H1 (cell line): ENCODE data around the gene OR1I1. TPM values are rescaled to one million over a fixed set of nuclear protein-coding genes. Genes with fewer than 3 reads are reported as not detected.

ENCODE experiments used
- CTCF ChIA-PET: fragments of 300-600 bp; sonication (Branson Sonifier 250); formaldehyde crosslinking; loops from one replicate; lab custom pipeline; 2021; ENCODE audit not compliant: partially characterized antibody; lab: Charles Lee
- POLR2A ChIA-PET: fragments of 300-600 bp; sonication (Branson Sonifier 250); formaldehyde crosslinking; loops from one replicate; lab custom pipeline; 2021; ENCODE audit warnings: inconsistent platforms; ENCODE audit not compliant: partially characterized antibody; lab: Charles Lee
- DNase-seq, 2 experiments: peaks; one replicate each; pipeline versions ENCODE4 v3.0.0 to v3.0.0-alpha.2; 2010 to 2022; ENCODE audit warnings: low spot score in 2 of 2, low read depth in 1 of 2, mixed read lengths in 1 of 2
- FAIRE-seq: peaks from 2 replicates; lab custom pipeline; 2011; peaks lifted over from hg19 to GRCh38; lab: Jason Lieb, UNC
- H2AFZ ChIP-seq: 2 replicates; pipeline ENCODE4 v1.8.1; 2012; ENCODE audit warnings: low read length, inconsistent platforms
- H2AK5ac ChIP-seq: 2 replicates; pipeline ENCODE4 v1.6.1; 2013; ENCODE audit warnings: low read depth, low read length
- H2BK120ac ChIP-seq: replicated peaks from 2 replicates; pipeline ENCODE3; 2013; ENCODE audit warnings: low read depth, low read length, inconsistent platforms
- H2BK12ac ChIP-seq: 2 replicates; pipeline ENCODE4 v1.6.1; 2013; ENCODE audit warnings: low read depth, low read length
- H2BK15ac ChIP-seq: 2 replicates; pipeline ENCODE4 v1.6.1; 2013; ENCODE audit warnings: low read length
- H2BK20ac ChIP-seq: 2 replicates; pipeline ENCODE4 v1.6.1; 2013; ENCODE audit warnings: low read length
- H2BK5ac ChIP-seq: 2 replicates; pipeline ENCODE4 v1.6.1; 2013; ENCODE audit warnings: low read depth, low read length
- H3K14ac ChIP-seq: 2 replicates; pipeline ENCODE4 v1.6.1; 2013; ENCODE audit warnings: inconsistent platforms; ENCODE audit not compliant: insufficient read length
- H3K18ac ChIP-seq: 2 replicates; pipeline ENCODE4 v1.6.1; 2013; ENCODE audit warnings: low read length; ENCODE audit errors: extremely low read depth
- H3K23ac ChIP-seq: 2 replicates; pipeline ENCODE4 v1.6.1; 2013; ENCODE audit warnings: inconsistent platforms; ENCODE audit not compliant: insufficient read length
- H3K23me2 ChIP-seq: 2 replicates; pipeline ENCODE4 v1.6.1; 2013; ENCODE audit warnings: low read depth, low read length
- H3K27ac ChIP-seq: 2 replicates; pipeline ENCODE4 v1.6.1; 2011; ENCODE audit warnings: low read depth, low read length, inconsistent platforms
- H3K27me3 ChIP-seq, 4 experiments: replicated peaks in 1 of 4; 1 replicate in 1 of 4; 2 replicates in 3 of 4; pipeline versions ENCODE4 v1.6.1 to v1.8.1; 2011 to 2013; ENCODE audit warnings: low read length in 3 of 4, mild to moderate bottlenecking in 3 of 4, inconsistent platforms in 2 of 4, mixed read lengths in 2 of 4, moderate library complexity in 1 of 4; ENCODE audit not compliant: control insufficient read depth in 3 of 4, insufficient read depth in 3 of 4; ENCODE audit errors: extremely low read depth in 1 of 4
- H3K36me3 ChIP-seq, 4 experiments: 2 replicates each; pipeline versions ENCODE4 v1.6.1 to v1.8.1; 2011 to 2013; ENCODE audit warnings: mild to moderate bottlenecking in 4 of 4, low read length in 3 of 4, moderate library complexity in 2 of 4, control low read depth in 1 of 4, inconsistent platforms in 1 of 4; ENCODE audit not compliant: insufficient read depth in 4 of 4, control insufficient read depth in 2 of 4
- H3K4ac ChIP-seq: replicated peaks from 2 replicates; pipeline ENCODE3; 2013; ENCODE audit warnings: low read length, low read depth, mixed read lengths, inconsistent platforms; ENCODE audit not compliant: insufficient read length
- H3K4me1 ChIP-seq, 4 experiments: replicated peaks in 1 of 4; 1 replicate in 1 of 4; 2 replicates in 3 of 4; pipeline versions ENCODE4 v1.6.1 to v1.8.1; 2011 to 2013; ENCODE audit warnings: low read length in 3 of 4, inconsistent platforms in 2 of 4, mixed read lengths in 1 of 4; ENCODE audit not compliant: insufficient read depth in 4 of 4, control insufficient read depth in 3 of 4
- H3K4me2 ChIP-seq, 2 experiments: 2 replicates each; pipeline versions ENCODE4 v1.6.1 to v1.8.1; 2011 to 2013; ENCODE audit warnings: low read depth in 2 of 2, low read length in 2 of 2, control low read depth in 1 of 2, inconsistent platforms in 1 of 2, mild to moderate bottlenecking in 1 of 2; ENCODE audit not compliant: insufficient read depth in 1 of 2
- H3K4me3 ChIP-seq, 4 experiments: fragments of 200-600, 300-600 bp in 1 of 4; sonication (generic), shearing (Covaris generic), sonication (Bioruptor Twin) in 1 of 4; 2 replicates each; pipeline versions ENCODE4 v1.5.1 to v1.8.1; 2011 to 2016; ENCODE audit warnings: low read length in 4 of 4, low read depth in 3 of 4, control low read depth in 2 of 4, inconsistent platforms in 2 of 4, mild to moderate bottlenecking in 2 of 4, mixed read lengths in 1 of 4, moderate library complexity in 1 of 4; ENCODE audit not compliant: insufficient read depth in 2 of 4; ENCODE audit errors: extremely low read depth in 1 of 4
- H3K56ac ChIP-seq: replicated peaks from 2 replicates; pipeline ENCODE3; 2013; ENCODE audit warnings: low read depth, mild to moderate bottlenecking, mixed read lengths, low read length, inconsistent platforms; ENCODE audit not compliant: insufficient read length
- H3K79me1 ChIP-seq: 2 replicates; pipeline ENCODE4 v1.6.1; 2013; ENCODE audit warnings: low read depth, low read length, control low read depth
- H3K79me2 ChIP-seq, 2 experiments: 2 replicates each; pipeline versions ENCODE4 v1.6.1 to v1.8.1; 2012 to 2013; ENCODE audit warnings: low read length in 2 of 2, mild to moderate bottlenecking in 2 of 2, inconsistent platforms in 1 of 2; ENCODE audit not compliant: insufficient read depth in 2 of 2, control insufficient read depth in 1 of 2
- H3K9ac ChIP-seq, 4 experiments: replicated peaks in 1 of 4; 1 replicate in 1 of 4; 2 replicates in 3 of 4; pipeline versions ENCODE4 v1.6.1 to v1.8.1; 2011 to 2013; ENCODE audit warnings: low read depth in 3 of 4, low read length in 3 of 4, control low read depth in 2 of 4, mild to moderate bottlenecking in 2 of 4, moderate library complexity in 2 of 4, inconsistent platforms in 1 of 4; ENCODE audit errors: extremely low read depth in 1 of 4
- H3K9me3 ChIP-seq, 2 experiments: 2 replicates each; pipeline versions ENCODE4 v1.6.1 to v1.8.1; 2012 to 2013; ENCODE audit warnings: mild to moderate bottlenecking in 2 of 2, moderate library complexity in 2 of 2, control low read depth in 1 of 2, inconsistent platforms in 1 of 2, low read depth in 1 of 2, low read length in 1 of 2, mixed read lengths in 1 of 2; ENCODE audit not compliant: insufficient read depth in 2 of 2
- H4K20me1 ChIP-seq, 2 experiments: replicated peaks in 1 of 2; 2 replicates each; pipeline versions ENCODE3 to v1.8.1; 2011 to 2013; ENCODE audit warnings: inconsistent platforms in 2 of 2, low read length in 2 of 2, mild to moderate bottlenecking in 1 of 2; ENCODE audit not compliant: insufficient read depth in 2 of 2, control insufficient read depth in 1 of 2
- H4K5ac ChIP-seq: 2 replicates; pipeline ENCODE4 v1.6.1; 2013; ENCODE audit warnings: low read length, low read depth, mixed read lengths, inconsistent platforms; ENCODE audit not compliant: insufficient read length
- H4K8ac ChIP-seq: 2 replicates; pipeline ENCODE4 v1.8.0; 2013; ENCODE audit warnings: mild to moderate bottlenecking, moderate library complexity, low read length, inconsistent platforms; ENCODE audit not compliant: insufficient read depth; ENCODE audit errors: extremely low read depth
- H4K91ac ChIP-seq: replicated peaks from 2 replicates; pipeline ENCODE3; 2013; ENCODE audit warnings: low read length, mixed read lengths, inconsistent platforms; ENCODE audit not compliant: insufficient read length
- BRCA1 ChIP-seq: IDR thresholded peaks from 2 replicates; pipeline ENCODE4 v1.6.1; 2012; ENCODE audit warnings: low read depth, low read length, improper control_type of control experiment
- CBX5 ChIP-seq: fragments of 300-800, 300-1000 bp; sonication (generic); IDR thresholded peaks from 2 replicates; pipeline ENCODE4 v1.7.1; 2016; ENCODE audit warnings: antibody characterized with exemption, low read length, low read depth
- CEBPB ChIP-seq: IDR thresholded peaks from 2 replicates; pipeline ENCODE4 v1.6.1; 2012; ENCODE audit warnings: low read depth, low read length
- CTBP2 ChIP-seq: IDR thresholded peaks from 2 replicates; pipeline ENCODE4 v1.7.0; 2011; ENCODE audit warnings: borderline replicate concordance, mild to moderate bottlenecking, moderate library complexity, mixed read lengths, low read length; ENCODE audit not compliant: insufficient read depth, insufficient read length
- EZH2 ChIP-seq: fragments of 200-600 bp; sonication (generic); IDR thresholded peaks from 2 replicates; pipeline ENCODE4 v1.7.1; 2012; ENCODE audit warnings: low read depth, mild to moderate bottlenecking, moderate library complexity, low read length, inconsistent platforms; ENCODE audit not compliant: severe bottlenecking
- GABPA ChIP-seq: IDR thresholded peaks from 2 replicates; pipeline ENCODE4 v1.6.1; 2011; ENCODE audit warnings: mild to moderate bottlenecking, low read length, moderate library complexity, borderline replicate concordance; ENCODE audit not compliant: insufficient read depth
- GTF2F1 ChIP-seq: IDR thresholded peaks from 2 replicates; pipeline ENCODE4 v1.6.1; 2012; ENCODE audit warnings: low read depth, low read length, improper control_type of control experiment, borderline replicate concordance
- KDM4A ChIP-seq: IDR thresholded peaks from one replicate; pipeline ENCODE4 v1.7.1; 2012; ENCODE audit warnings: low read depth, mild to moderate bottlenecking, moderate library complexity, low read length, inconsistent platforms; ENCODE audit not compliant: severe bottlenecking
- RFX5 ChIP-seq: IDR thresholded peaks from 2 replicates; pipeline ENCODE4 v1.6.1; 2011; ENCODE audit warnings: low read depth, low read length, improper control_type of control experiment, borderline replicate concordance
- SP1 ChIP-seq: IDR thresholded peaks from 2 replicates; pipeline ENCODE4 v1.6.1; 2011; ENCODE audit warnings: low read depth, low read length
- SUZ12 ChIP-seq: fragments of 200-600 bp; sonication (generic); IDR thresholded peaks from 2 replicates; pipeline ENCODE4 v1.6.1; 2012; ENCODE audit warnings: mild to moderate bottlenecking, inconsistent platforms, low read length, moderate library complexity, mixed read lengths
- ZNF274 ChIP-seq: IDR thresholded peaks from 2 replicates; pipeline ENCODE4 v1.7.0; 2012; ENCODE audit warnings: low read length, borderline replicate concordance; ENCODE audit errors: extremely low read depth
- WGBS, 2 experiments: shearing (Covaris generic) in 1 of 2; methylation state at CpG; one replicate each; pipeline versions ENCODE4 v1.1.6 to v1.1.7; 2013 to 2015; ENCODE audit warnings: low lambda C conversion rate in 2 of 2, mixed read lengths in 2 of 2, inconsistent platforms in 1 of 2, low coverage in 1 of 2, missing lambda C conversion rate in 1 of 2; ENCODE audit not compliant: insufficient replicate concordance in 2 of 2, insufficient coverage in 1 of 2, insufficient read length in 1 of 2; ENCODE audit errors: extremely low coverage in 1 of 2, missing lambda C conversion rate in 1 of 2; 5-methylcytosine and 5-hydroxymethylcytosine counted together
- polyA plus RNA-seq, 7 experiments: library from polyadenylated mRNA; depleted of rRNA in 3 of 7; stranded (reverse) in 5 of 7; unstranded in 2 of 7; fragments of >200 nt in 5 of 7; fragments of 200-250 nt in 2 of 7; gene quantifications; 1 replicate in 5 of 7; 2 replicates in 1 of 7; 4 replicates in 1 of 7; pipeline versions ENCODE4 v1.2.1 to v1.2.3, GENCODE V29; 2011 to 2013; ENCODE audit warnings: missing spikeins in 2 of 7, mixed read lengths in 2 of 7
- total RNA-seq: library from RNA; stranded (reverse); fragmentation: NEBNext Ultra II Directional; extraction: Animal tissue kit (Norgen Biotek cat#: 25700); gene quantifications from 2 replicates; pipeline ENCODE4 v1.2.1, GENCODE V29; 2021
- TF ChIP-seq, protein P1 (sequence below): IDR thresholded peaks from 2 replicates; pipeline ENCODE4 v1.6.1; 2012; ENCODE audit warnings: low read length, inconsistent platforms

The OR1I1 gene
- total and polyA plus RNA-seq, 2 of the 8 experiments (the other 6 are each of a cell fraction or from before 2014, with no cell fraction given) = not detected

DNA sequence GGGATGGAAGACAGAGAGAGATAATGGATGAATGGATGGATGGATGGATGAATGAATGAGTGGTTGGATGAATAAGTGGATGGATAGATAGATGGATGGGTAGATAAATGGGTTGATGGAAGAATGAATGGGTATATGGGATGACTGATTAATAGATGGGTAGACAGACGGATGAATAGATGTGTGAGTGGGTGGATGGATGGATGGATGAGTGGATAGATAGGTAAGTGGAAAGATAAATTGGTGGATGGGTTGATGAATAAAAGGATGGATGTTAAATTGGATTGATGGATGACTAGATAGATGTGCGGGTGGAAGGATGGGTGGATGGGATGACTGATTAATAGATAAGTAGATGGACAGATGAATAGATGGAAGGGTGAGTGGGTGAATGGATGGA, 31.4 kb upstream of the OR1I1 start:
- Histone ChIP-seq H2BK12ac (no peak overlapping the region), H3K4me2 (no peak overlapping the region), H3K79me1 (no peaks in the 10 kb centered on the region), H3K18ac (no peak overlapping the region), H3K23me2 (peaks cover 5% of the 10 kb centered on the region; the same call in 1 of the 2 replicates), H2AFZ (no peak overlapping the region), H3K27ac (no peak overlapping the region), H3K36me3 (no peaks in the 10 kb centered on the region), H4K5ac (no peak overlapping the region), H4K91ac (no peak overlapping the region), H2AK5ac (no peak overlapping the region), H3K27me3 (no peaks in the 10 kb centered on the region), H2BK20ac (no peak overlapping the region), H4K8ac (no peak overlapping the region), H3K9me3 (peaks cover 60 to 66% of the 10 kb centered on the region in 2 experiments), H3K23ac (no peak overlapping the region), H3K56ac (peak overlapping the region; percentile 30), H3K9ac (no peak overlapping the region), H2BK120ac (no peak overlapping the region), H4K20me1 (no peaks in the 10 kb centered on the region), H2BK15ac (no peak overlapping the region), H3K4me1 (no peaks in the 10 kb centered on the region), H3K79me2 (no peaks in the 10 kb centered on the region), H2BK5ac (no peak overlapping the region), H3K4me3 (no peak overlapping the region), H3K4ac (no peak overlapping the region), H3K14ac (no peak overlapping the region)
- WGBS, 2 experiments = 74 to 100% methylated on average over 2 of the region's 2 CpGs
- DNase-seq (no peak), FAIRE-seq (no peak)
- POLR2A ChIA-PET = no interaction called here
- CTCF ChIA-PET = no interaction called here
- TF ChIP-seq GTF2F1 = no peak
- TF ChIP-seq, protein P1, sequence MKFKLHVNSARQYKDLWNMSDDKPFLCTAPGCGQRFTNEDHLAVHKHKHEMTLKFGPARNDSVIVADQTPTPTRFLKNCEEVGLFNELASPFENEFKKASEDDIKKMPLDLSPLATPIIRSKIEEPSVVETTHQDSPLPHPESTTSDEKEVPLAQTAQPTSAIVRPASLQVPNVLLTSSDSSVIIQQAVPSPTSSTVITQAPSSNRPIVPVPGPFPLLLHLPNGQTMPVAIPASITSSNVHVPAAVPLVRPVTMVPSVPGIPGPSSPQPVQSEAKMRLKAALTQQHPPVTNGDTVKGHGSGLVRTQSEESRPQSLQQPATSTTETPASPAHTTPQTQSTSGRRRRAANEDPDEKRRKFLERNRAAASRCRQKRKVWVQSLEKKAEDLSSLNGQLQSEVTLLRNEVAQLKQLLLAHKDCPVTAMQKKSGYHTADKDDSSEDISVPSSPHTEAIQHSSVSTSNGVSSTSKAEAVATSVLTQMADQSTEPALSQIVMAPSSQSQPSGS = no peak
- no peak for TF ChIP-seq BRCA1
- no peak for TF ChIP-seq CEBPB
- TF ChIP-seq CTBP2 = no peak
- no peak for TF ChIP-seq GABPA
- TF ChIP-seq KDM4A = no peak
- no peak for TF ChIP-seq CBX5
- no peak for TF ChIP-seq SUZ12
- no peak for TF ChIP-seq RFX5
- no peak for TF ChIP-seq ZNF274
- TF ChIP-seq SP1 = no peak
- TF ChIP-seq EZH2 = no peak
